ENCODE data around the gene TRPM2.

TRPM2 gene

GRCh38 chr21:44459712-44460440, 106.5 kb downstream of the TRPM2 start:
- Histone ChIP-seq H3K79me2 (no peaks in the 10 kb centered on the region), H3K27ac (no peak overlapping the region), H3K4me1 (no peaks in the 10 kb centered on the region), H3K4me2 (ENCODE audit: low read length) (no peak overlapping the region), H3K27me3 (ENCODE audit: control insufficient read depth, insufficient read depth, low read length) (no peaks in the 10 kb centered on the region), H3K9ac (no peak overlapping the region), H2AFZ (no peak overlapping the region), H3K4me3 (ENCODE audit: low read depth, low read length) (no peak overlapping the region), H3K36me3 (ENCODE audit: control insufficient read depth, insufficient read depth, low read length) (no peaks in the 10 kb centered on the region), H3K9me3 (ENCODE audit: control insufficient read depth, low read length) (no peaks in the 10 kb centered on the region)
- TF ChIP-seq CTCF (IDR thresholded peaks at IDR 0.05), result no peak

GRCh38 chr21:44460441-44460755, 107.0 kb downstream of the TRPM2 start:
- Histone ChIP-seq H3K79me2 (no peaks in the 10 kb centered on the region), H3K9me3 (ENCODE audit: control insufficient read depth, low read length) (no peaks in the 10 kb centered on the region), H3K36me3 (ENCODE audit: control insufficient read depth, insufficient read depth, low read length) (no peaks in the 10 kb centered on the region), H3K27me3 (ENCODE audit: control insufficient read depth, insufficient read depth, low read length) (no peaks in the 10 kb centered on the region), H3K4me2 (ENCODE audit: low read length) (no peak overlapping the region), H3K9ac (no peak overlapping the region), H2AFZ (no peak overlapping the region), H3K27ac (no peak overlapping the region), H3K4me1 (no peaks in the 10 kb centered on the region), H3K4me3 (ENCODE audit: low read depth, low read length) (no peak overlapping the region)
- no peak for TF ChIP-seq CTCF (IDR thresholded peaks at IDR 0.05)

GRCh38 chr21:44461005-44461404, 107.6 kb downstream of the TRPM2 start:
- Histone ChIP-seq H3K4me3 (ENCODE audit: low read depth, low read length) (no peak overlapping the region), H3K36me3 (ENCODE audit: control insufficient read depth, insufficient read depth, low read length) (no peaks in the 10 kb centered on the region)

GRCh38 chr21:44461464-44462001, 108.1 kb downstream of the TRPM2 start:
- Histone ChIP-seq H2AFZ (no peak overlapping the region), H3K4me1 (no peaks in the 10 kb centered on the region), H3K27me3 (ENCODE audit: control insufficient read depth, insufficient read depth, low read length) (no peaks in the 10 kb centered on the region), H3K9ac (no peak overlapping the region), H3K4me2 (ENCODE audit: low read length) (no peak overlapping the region), H3K9me3 (ENCODE audit: control insufficient read depth, low read length) (no peaks in the 10 kb centered on the region), H3K79me2 (no peaks in the 10 kb centered on the region), H3K4me3 (ENCODE audit: low read depth, low read length) (no peak overlapping the region), H3K36me3 (ENCODE audit: control insufficient read depth, insufficient read depth, low read length) (no peaks in the 10 kb centered on the region), H3K27ac (no peak overlapping the region)
- no peak for TF ChIP-seq CTCF (IDR thresholded peaks at IDR 0.05)

More at GRCh38 chr21:44461005-44461404, 107.6 kb downstream of the TRPM2 start:
- Histone ChIP-seq H3K9me3 (ENCODE audit: control insufficient read depth, low read length) (no peaks in the 10 kb centered on the region), H3K79me2 (no peaks in the 10 kb centered on the region), H3K4me1 (no peaks in the 10 kb centered on the region), H3K9ac (no peak overlapping the region), H2AFZ (no peak overlapping the region), H3K4me2 (ENCODE audit: low read length) (no peak overlapping the region), H3K27ac (no peak overlapping the region), H3K27me3 (ENCODE audit: control insufficient read depth, insufficient read depth, low read length) (no peaks in the 10 kb centered on the region)
- TF ChIP-seq CTCF (IDR thresholded peaks at IDR 0.05), result no peak
